KG1 (cell line): ENCODE data around the gene LGALS7B.
"Not testable (repeated sequence)": the region's sequence is repeated elsewhere in the genome, so short reads cannot be mapped to it uniquely, and the experiment has no call there.

Source experiments
- DNase-seq: peaks from one replicate; lab custom pipeline; 2025; lab: John Stamatoyannopoulos, UW

Gene LGALS7B

GRCh38 chr19:38788478-38789243, at the start of gene LGALS7B:
TSS of gene LGALS7B (plus strand) at chr19:38789200. CDS start at chr19:38789227, 27 bp downstream.
- DNase-seq, result no peak

GRCh38 chr19:38739440-38740256, 49.4 kb upstream of the LGALS7B start:
- no peak for DNase-seq

GRCh38 chr19:38740257-38740592, 48.8 kb upstream of the LGALS7B start:
- DNase-seq, result no peak

GRCh38 chr19:38740932-38741331, 48.1 kb upstream of the LGALS7B start:
- DNase-seq, result no peak

GRCh38 chr19:38741670-38742069, 47.3 kb upstream of the LGALS7B start:
- no peak for DNase-seq

GRCh38 chr19:38742296-38742695, 46.7 kb upstream of the LGALS7B start:
- no peak for DNase-seq

- DNase-seq, result no peak
Observed at GRCh38 chr19:38742906-38743305, 46.1 kb upstream of the LGALS7B start.

- no peak for DNase-seq
Observed at GRCh38 chr19:38743394-38744297, 45.4 kb upstream of the LGALS7B start.

- no peak for DNase-seq
Observed at GRCh38 chr19:38744298-38744681, 44.7 kb upstream of the LGALS7B start, which contains the start of gene CAPN12. TSS of gene CAPN12 (minus strand) at chr19:38744474. CDS start at chr19:38744165, 309 bp downstream.

GRCh38 chr19:38744874-38745273, 44.1 kb upstream of the LGALS7B start:
- DNase-seq, result no peak

- no peak for DNase-seq
Observed at GRCh38 chr19:38745316-38745715, 43.7 kb upstream of the LGALS7B start.

GRCh38 chr19:38753783-38754182, 35.2 kb upstream of the LGALS7B start:
- not testable (repeated sequence) for DNase-seq

GRCh38 chr19:38754196-38754595, 34.8 kb upstream of the LGALS7B start:
- not testable (repeated sequence) for DNase-seq

- no peak for DNase-seq
Observed at GRCh38 chr19:38759590-38760003, 29.4 kb upstream of the LGALS7B start.

- DNase-seq, result not testable (repeated sequence)
Observed at GRCh38 chr19:38760805-38761517, 28.0 kb upstream of the LGALS7B start.

GRCh38 chr19:38761884-38762389, 27.1 kb upstream of the LGALS7B start:
- DNase-seq, result not testable (repeated sequence)

- DNase-seq, result no peak
Observed at GRCh38 chr19:38763795-38764220, 25.2 kb upstream of the LGALS7B start.

GRCh38 chr19:38765214-38765613, 23.8 kb upstream of the LGALS7B start:
- no peak for DNase-seq

- DNase-seq, result no peak
Observed at GRCh38 chr19:38766276-38767047, 22.5 kb upstream of the LGALS7B start.

GRCh38 chr19:38769635-38770211, 19.3 kb upstream of the LGALS7B start:
- no peak for DNase-seq
